HepG2 (cell line): ENCODE results near the gene TLN1. TPM values are rescaled to one million over a fixed set of nuclear protein-coding genes. Genes with fewer than 3 reads are reported as not detected.

Source experiments
- AHDC1 ChIP-seq: sonication (generic); formaldehyde crosslinking; IDR thresholded peaks from 2 replicates; pipeline ENCODE4 v1.5.1; 2020; ENCODE audit warnings: mild to moderate bottlenecking, missing genetic modification reagents, borderline replicate concordance
- ELF3 ChIP-seq: IDR thresholded peaks from 2 replicates; pipeline ENCODE4 v1.6.1; 2016; ENCODE audit warnings: missing genetic modification reagents, missing compliant biosample characterization
- ELF4 ChIP-seq: sonication (generic); formaldehyde crosslinking; IDR thresholded peaks from 2 replicates; pipeline ENCODE4 v1.5.0; 2020; ENCODE audit warnings: missing genetic modification reagents, mild to moderate bottlenecking, moderate library complexity, borderline replicate concordance
- EZH2 ChIP-seq: conservative IDR thresholded peaks from 2 replicates; pipeline ENCODE4 v1.6.1; 2012; ENCODE audit warnings: mild to moderate bottlenecking, low read depth, low read length, moderate library complexity
- HNRNPH1 ChIP-seq: fragments of 200-400 bp; formaldehyde crosslinking; optimal IDR thresholded peaks from 2 replicates; pipeline ENCODE3; 2017; ENCODE audit warnings: mild to moderate bottlenecking, low read depth, low read length
- HNRNPLL ChIP-seq: fragments of 200-400 bp; formaldehyde crosslinking; IDR thresholded peaks from 2 replicates; pipeline ENCODE4 v1.6.1; 2017; ENCODE audit warnings: mild to moderate bottlenecking, low read depth, low read length; ENCODE audit not compliant: poor library complexity, severe bottlenecking
- HOXA3 ChIP-seq: sonication (generic); formaldehyde crosslinking; IDR thresholded peaks from 2 replicates; pipeline ENCODE4 v1.5.0; 2020; ENCODE audit warnings: missing genetic modification reagents
- MAF1 ChIP-seq: sonication (generic); formaldehyde crosslinking; IDR thresholded peaks from 2 replicates; pipeline ENCODE4 v1.5.0; 2020; ENCODE audit warnings: missing genetic modification reagents, borderline replicate concordance
- NCOA1 ChIP-seq: sonication (generic); formaldehyde crosslinking; IDR thresholded peaks from 2 replicates; pipeline ENCODE4 v1.9.0; 2021; ENCODE audit warnings: missing genetic modification reagents
- PHB2 ChIP-seq: fragments of 450-650 bp; IDR thresholded peaks from 2 replicates; pipeline ENCODE4 v1.6.1; 2018; ENCODE audit not compliant: partially characterized antibody
- POGK ChIP-seq: sonication (generic); formaldehyde crosslinking; conservative IDR thresholded peaks from 2 replicates; pipeline ENCODE4 v1.8.0; 2022; ENCODE audit warnings: mild to moderate bottlenecking, moderate library complexity, missing genetic modification reagents
- PPARG ChIP-seq: conservative IDR thresholded peaks from 2 replicates; pipeline ENCODE4 v1.6.1; 2016; ENCODE audit warnings: missing biosample characterization, missing genetic modification reagents
- RBM39 ChIP-seq: fragments of 200-400 bp; formaldehyde crosslinking; IDR thresholded peaks from one replicate; pipeline ENCODE4 v1.6.1; 2018; ENCODE audit warnings: antibody characterized with exemption, mild to moderate bottlenecking, low read depth, low read length; ENCODE audit not compliant: poor library complexity, severe bottlenecking
- RFX5 ChIP-seq: IDR thresholded peaks from 2 replicates; pipeline ENCODE4 v1.6.1; 2011; ENCODE audit warnings: low read depth, low read length, improper control_type of control experiment
- STAG1 ChIP-seq: sonication (generic); formaldehyde crosslinking; IDR thresholded peaks from 2 replicates; pipeline ENCODE4 v1.4.0; 2020; ENCODE audit warnings: missing genetic modification reagents
- YEATS4 ChIP-seq: sonication (generic); formaldehyde crosslinking; IDR thresholded peaks from 2 replicates; pipeline ENCODE4 v1.4.0; 2020; ENCODE audit warnings: missing genetic modification reagents, borderline replicate concordance
- ZNF446 ChIP-seq: sonication (generic); formaldehyde crosslinking; IDR thresholded peaks from 2 replicates; pipeline ENCODE4 v1.5.0; 2020; ENCODE audit warnings: mild to moderate bottlenecking, missing genetic modification reagents
- ZNF761 ChIP-seq: sonication (generic); formaldehyde crosslinking; conservative IDR thresholded peaks from 2 replicates; pipeline ENCODE4 v1.4.0; 2020; ENCODE audit warnings: mild to moderate bottlenecking, missing genetic modification reagents
- ZNF772 ChIP-seq: sonication (generic); formaldehyde crosslinking; IDR thresholded peaks from 2 replicates; pipeline ENCODE4 v1.5.0; 2020; ENCODE audit warnings: mild to moderate bottlenecking, missing genetic modification reagents
- ZNF777 ChIP-seq: sonication (generic); formaldehyde crosslinking; IDR thresholded peaks from 2 replicates; pipeline ENCODE4 v1.4.0; 2020; ENCODE audit warnings: missing genetic modification reagents
- polyA plus RNA-seq, 8 experiments: library from polyadenylated mRNA; depleted of rRNA in 3 of 8; stranded (reverse) in 7 of 8; unstranded in 1 of 8; fragments of >200 nt; fragmentation: Illumina TruSeq in 4 of 8; extraction: Trizol in 4 of 8; gene quantifications; 2 replicates each; pipeline versions ENCODE4 v1.2.1 to v1.2.3, GENCODE V29; 2011 to 2016; ENCODE audit warnings: low read depth in 4 of 8, missing spikeins in 1 of 8, mixed read lengths in 1 of 8; ENCODE audit not compliant: insufficient read depth in 1 of 8
- total RNA-seq, 5 experiments: library from RNA; depleted of rRNA; stranded (reverse); fragments of >200 nt; fragmentation: Illumina TruSeq; extraction: Trizol; gene quantifications; 2 replicates each; pipeline ENCODE4 v1.2.3, GENCODE V29; 2016; ENCODE audit warnings: low read depth in 1 of 5

The TLN1 gene
- total and polyA plus RNA-seq, 2 of the 13 experiments (the other 11 are each of a cell fraction or from before 2014, with no cell fraction given), result 35.2 to 51.8 TPM

DNA sequence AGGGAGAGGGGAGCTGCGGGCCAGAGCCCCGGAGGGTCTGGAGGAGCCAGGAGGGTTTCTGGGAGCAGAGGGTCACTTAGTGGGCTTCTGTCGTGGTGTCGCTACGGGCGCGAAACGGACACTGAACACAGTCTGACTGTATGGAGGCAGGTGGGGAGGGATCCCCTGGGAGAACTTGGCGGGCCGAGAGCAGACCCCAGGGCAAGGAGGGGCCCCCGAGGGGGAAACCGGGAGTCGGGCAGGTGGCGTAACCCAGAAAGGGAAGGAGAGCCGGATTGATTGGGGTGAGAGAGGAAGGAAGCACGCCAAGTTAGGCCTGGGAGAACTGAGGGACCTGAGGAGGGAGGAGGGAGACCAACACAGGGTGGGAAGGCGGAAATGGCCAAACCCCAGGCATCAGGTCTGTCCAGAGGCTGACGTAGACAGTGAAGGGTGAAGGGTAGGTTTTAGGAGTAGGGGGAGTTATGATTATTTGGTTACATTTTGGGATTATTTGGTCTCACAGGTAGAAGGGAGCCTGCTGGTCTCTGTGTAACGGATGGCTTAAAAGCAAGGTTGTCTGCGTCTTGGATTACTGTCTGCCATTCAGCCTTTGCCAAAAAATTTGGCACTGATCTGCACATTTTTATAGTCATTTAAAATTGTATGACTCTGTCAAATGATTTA lies 25.4 kb upstream of the TLN1 start (continued):
- TF ChIP-seq YEATS4 (peak; percentile 52; the same call in 1 of the 2 replicates), HOXA3 (CRISPR knock-in tag) (peak; percentile 11; the same call in 1 of the 2 replicates), NCOA1 (CRISPR knock-in tag) (no peak), ELF4 (CRISPR knock-in tag) (no peak), AHDC1 (no peak), RFX5 (no peak), ZNF446 (CRISPR knock-in tag) (no peak), STAG1 (CRISPR knock-in tag) (no peak), ZNF772 (0 out of 2 replicates have a peak, but pooled peaks have one; percentile 53), ZNF777 (CRISPR knock-in tag) (peak; percentile 39; the same call in 1 of the 2 replicates), POGK (CRISPR knock-in tag) (no peak), ELF3 (CRISPR knock-in tag) (0 out of 2 replicates have a peak, but pooled peaks have one; percentile 23), EZH2 (no peak), MAF1 (CRISPR knock-in tag) (peak; percentile 39; the same call in 1 of the 2 replicates), ZNF761 (CRISPR knock-in tag) (0 out of 2 replicates have a peak, but pooled peaks have one; percentile 15), PHB2 (no peak), HNRNPH1 (peak; percentile 36), RBM39 (no peak), PPARG (no peak), HNRNPLL (no peak)
